UCSD-AML1 (cell line): ENCODE data around the gene ZCCHC10.

Experiments
- DNase-seq: peaks from one replicate; lab custom pipeline; 2025; ENCODE audit not compliant: unreplicated experiment; lab: John Stamatoyannopoulos, UW

The ZCCHC10 gene

GRCh38 chr5:133025804-133026663 is at the start of gene ZCCHC10:
ZCCHC10 (minus strand) TSS chr5:133026549; CDS start chr5:133026537, 12 bp downstream.
- DNase-seq = peak; percentile 94

DNA sequence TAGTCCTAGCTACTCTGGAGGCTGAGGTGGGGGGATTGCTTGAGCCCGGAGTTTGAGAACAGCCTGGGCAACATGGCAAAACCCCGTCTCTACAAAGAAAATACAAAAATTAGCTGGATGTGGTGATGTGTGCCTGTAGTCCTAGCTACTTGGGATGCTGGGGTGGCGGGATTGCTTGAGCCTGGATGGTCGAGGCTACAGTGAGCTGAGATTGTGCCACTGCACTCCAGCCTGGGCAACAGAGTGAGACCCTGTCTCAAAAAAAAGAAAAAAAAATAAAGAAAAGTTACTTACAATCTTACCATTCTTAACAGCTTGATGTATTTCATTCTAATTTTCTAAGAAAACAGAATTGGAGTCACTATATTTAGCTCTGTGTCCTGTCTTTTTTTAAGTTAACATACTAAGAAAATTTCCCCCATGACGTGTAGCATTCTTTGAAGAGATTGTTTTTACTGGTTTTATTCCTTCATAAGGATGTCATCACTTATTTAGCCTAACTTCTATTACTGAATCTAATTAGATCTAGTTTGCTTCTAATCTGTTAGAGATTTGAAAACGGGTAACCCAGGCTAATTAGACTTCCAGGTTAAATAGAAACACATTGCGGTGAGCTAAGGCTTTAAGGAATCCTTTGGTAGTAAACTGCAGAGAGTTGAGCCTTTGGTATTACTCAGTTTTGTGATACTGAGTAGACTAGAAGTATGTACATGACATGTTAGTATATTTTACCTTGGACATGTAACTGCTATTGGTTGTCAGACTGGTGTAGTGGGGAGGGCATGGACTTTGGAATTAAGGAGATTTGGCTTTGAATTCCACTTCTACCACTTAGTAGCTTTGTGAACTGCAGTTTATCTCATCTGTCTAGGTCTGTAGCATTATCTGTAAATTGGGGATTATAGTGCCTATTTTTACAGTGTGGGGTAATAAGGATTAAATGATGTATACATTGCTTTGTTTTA is 49.5 kb upstream of the ZCCHC10 start:
- DNase-seq = no peak

GRCh38 chr5:133072021-133072420 is 45.7 kb upstream of the ZCCHC10 start:
- DNase-seq = no peak

GRCh38 chr5:133066045-133066444 is 39.7 kb upstream of the ZCCHC10 start:
- DNase-seq = no peak

GRCh38 chr5:133065471-133065870 is 39.1 kb upstream of the ZCCHC10 start:
- DNase-seq = no peak

- DNase-seq = no peak
Measured at GRCh38 chr5:133063965-133064364, 37.6 kb upstream of the ZCCHC10 start.

GRCh38 chr5:133062276-133062675 is 35.9 kb upstream of the ZCCHC10 start:
- no peak for DNase-seq

DNA sequence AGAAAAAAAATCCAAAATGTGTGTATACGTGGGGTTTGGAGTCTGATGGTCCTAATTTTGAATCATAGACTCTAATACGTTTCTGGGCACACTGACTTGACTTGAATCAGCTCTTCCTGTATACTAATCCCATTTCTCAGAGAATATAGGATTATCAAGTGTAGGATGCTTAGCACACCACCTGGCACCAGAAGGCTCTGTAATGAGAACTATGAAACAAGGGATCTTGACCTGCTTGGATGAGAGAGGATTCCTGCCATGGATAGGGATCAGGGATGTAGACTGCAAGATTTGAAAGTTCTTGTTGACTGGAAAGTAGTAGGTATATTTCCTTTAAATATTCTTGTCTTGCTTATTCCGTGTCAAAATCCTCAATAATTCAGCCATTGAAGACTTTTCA is 33.3 kb upstream of the ZCCHC10 start:
- no peak for DNase-seq

GRCh38 chr5:133056891-133057290 is 30.5 kb upstream of the ZCCHC10 start:
- no peak for DNase-seq

- DNase-seq = no peak
Measured at GRCh38 chr5:133054697-133055471, 28.5 kb upstream of the ZCCHC10 start.

DNA sequence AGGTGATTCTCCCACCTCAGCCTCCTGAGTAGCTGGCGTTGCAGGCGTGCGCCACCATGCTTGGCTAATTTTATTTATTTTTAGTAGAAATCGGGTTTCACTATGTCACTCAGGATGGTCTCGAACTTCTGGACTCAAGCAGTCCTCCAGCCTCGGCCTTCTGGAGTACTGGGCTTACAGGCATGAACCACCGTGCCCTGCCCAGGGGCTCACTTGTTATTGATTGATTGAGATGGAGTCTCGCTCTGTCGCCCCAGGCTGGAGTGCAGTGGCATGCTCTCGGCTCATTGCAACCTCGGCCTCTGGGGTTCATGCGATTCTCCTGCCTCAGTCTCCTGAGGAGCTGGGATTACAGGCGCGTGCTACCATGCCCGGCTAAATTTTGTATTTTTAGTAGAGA is 27.1 kb upstream of the ZCCHC10 start:
- DNase-seq = no peak

- DNase-seq = peak; percentile 79
Measured at GRCh38 chr5:133052317-133053175, 26.2 kb upstream of the ZCCHC10 start.

- DNase-seq = peak; percentile 96
Measured at GRCh38 chr5:133051542-133052316, 25.4 kb upstream of the ZCCHC10 start, which contains the start of gene HSPA4. HSPA4 (plus strand) TSS chr5:133052013; CDS start chr5:133052251, 238 bp downstream.

DNA sequence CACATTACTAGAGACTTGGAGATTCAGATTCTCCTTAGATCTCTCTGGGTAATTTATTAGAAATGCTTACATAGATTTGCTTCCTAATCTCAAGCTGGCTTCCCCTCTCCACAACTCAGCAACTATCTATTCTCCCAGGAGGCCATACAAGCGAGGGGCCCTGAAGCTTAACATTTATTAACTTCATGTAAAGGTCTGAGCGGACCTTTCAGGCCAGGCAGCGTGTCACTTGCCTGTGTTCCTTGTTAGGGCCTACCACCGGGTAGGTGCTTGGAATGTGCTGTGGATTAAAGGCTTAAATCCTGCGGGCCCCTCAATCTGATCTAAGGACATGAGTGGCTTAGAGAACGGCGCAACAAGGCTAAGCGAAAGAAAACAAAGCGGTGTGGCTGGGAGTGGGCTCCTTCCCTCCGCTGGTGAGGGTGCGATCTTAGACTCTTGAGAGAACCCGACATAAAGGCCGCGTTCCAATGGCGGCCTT is 24.8 kb upstream of the ZCCHC10 start:
- DNase-seq = no peak

DNA sequence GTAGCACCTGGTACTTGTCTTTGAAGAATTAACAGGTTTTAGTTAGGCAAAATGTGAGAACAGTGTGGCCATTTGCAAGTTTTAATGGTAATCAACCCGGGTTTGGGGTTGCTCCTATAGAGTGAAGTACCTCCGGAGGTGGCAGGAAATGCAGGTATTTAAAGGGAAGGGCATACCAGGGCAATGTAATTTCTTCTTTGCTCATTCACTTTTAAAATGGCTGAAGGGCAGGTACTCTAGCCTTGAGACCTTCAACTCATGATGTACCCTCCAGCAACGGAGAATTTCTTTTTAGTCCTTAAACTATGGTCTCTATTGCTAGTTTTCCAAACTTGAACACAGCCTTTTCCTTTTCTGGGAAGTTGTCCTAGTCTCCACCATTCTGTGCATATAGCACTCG is 24.2 kb upstream of the ZCCHC10 start:
- DNase-seq = no peak

GRCh38 chr5:133049726-133050048 is 23.3 kb upstream of the ZCCHC10 start:
- DNase-seq = no peak

- DNase-seq = no peak
Measured at GRCh38 chr5:133048993-133049725, 22.8 kb upstream of the ZCCHC10 start.

- DNase-seq = no peak
Measured at GRCh38 chr5:133047404-133047803, 21.1 kb upstream of the ZCCHC10 start.
